H1 (cell line): Measurements from ENCODE around the gene NDUFB8. TPM values are rescaled to one million over a fixed set of nuclear protein-coding genes. Genes with fewer than 3 reads are reported as not detected.

Experiments
- BCL11A ChIP-seq, 2 experiments: IDR thresholded peaks; one replicate each; pipeline ENCODE4 v1.6.1; 2011; ENCODE audit warnings: low read depth in 2 of 2, low read length in 2 of 2, mild to moderate bottlenecking in 2 of 2
- CREB1 ChIP-seq: IDR thresholded peaks from 2 replicates; pipeline ENCODE4 v1.6.1; 2012; ENCODE audit warnings: inconsistent platforms
- POLR2A ChIP-seq, 2 experiments: IDR thresholded peaks; 1 replicate in 1 of 2; 2 replicates in 1 of 2; pipeline ENCODE4 v1.6.1; 2011; ENCODE audit warnings: low read depth in 2 of 2, low read length in 2 of 2, mild to moderate bottlenecking in 2 of 2; ENCODE audit errors: control extremely low read depth in 1 of 2
- TBP ChIP-seq: IDR thresholded peaks from 2 replicates; pipeline ENCODE4 v1.6.1; 2011; ENCODE audit warnings: low read depth, low read length, improper control_type of control experiment
- TCF12 ChIP-seq: IDR thresholded peaks from 2 replicates; pipeline ENCODE4 v1.6.1; 2011; ENCODE audit warnings: low read depth, mild to moderate bottlenecking, low read length
- polyA plus RNA-seq, 7 experiments: library from polyadenylated mRNA; depleted of rRNA in 3 of 7; stranded (reverse) in 5 of 7; unstranded in 2 of 7; fragments of >200 nt in 5 of 7; fragments of 200-250 nt in 2 of 7; gene quantifications; 1 replicate in 5 of 7; 2 replicates in 1 of 7; 4 replicates in 1 of 7; pipeline versions ENCODE4 v1.2.1 to v1.2.3, GENCODE V29; 2011 to 2013; ENCODE audit warnings: missing spikeins in 2 of 7, mixed read lengths in 2 of 7
- total RNA-seq: library from RNA; stranded (reverse); fragmentation: NEBNext Ultra II Directional; extraction: Animal tissue kit (Norgen Biotek cat#: 25700); gene quantifications from 2 replicates; pipeline ENCODE4 v1.2.1, GENCODE V29; 2021
- TF ChIP-seq, protein P1 (sequence below): fragments of 300-600 bp; sonication (generic); IDR thresholded peaks from 2 replicates; pipeline ENCODE4 v1.7.1; 2012; ENCODE audit warnings: low read length, moderate library complexity, mild to moderate bottlenecking, inconsistent platforms; ENCODE audit not compliant: insufficient replicate concordance

NDUFB8 gene
- total and polyA plus RNA-seq, 2 of the 8 experiments (the other 6 are each of a cell fraction or from before 2014, with no cell fraction given): 175 to 455 TPM

DNA sequence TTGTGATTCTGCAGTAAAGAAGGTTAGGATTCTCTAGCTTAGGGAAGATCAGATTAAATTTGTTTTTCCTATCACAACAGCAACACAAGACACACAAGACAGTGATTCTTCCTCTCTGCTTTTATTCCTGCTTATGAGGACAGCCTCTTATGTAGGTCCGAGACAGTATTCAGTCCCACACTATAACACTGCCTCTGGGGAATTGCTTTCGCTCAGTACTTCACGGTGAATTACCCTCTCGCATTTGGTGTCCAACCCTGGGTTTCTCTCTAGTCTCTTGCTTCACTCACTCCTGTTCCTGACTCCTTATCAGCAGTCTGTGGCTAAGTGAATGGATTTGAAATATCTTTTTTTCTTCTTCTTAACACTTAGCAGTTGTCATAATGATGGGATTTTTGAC lies 7.8 kb upstream of the NDUFB8 start (continued):
- TF ChIP-seq, protein P1, sequence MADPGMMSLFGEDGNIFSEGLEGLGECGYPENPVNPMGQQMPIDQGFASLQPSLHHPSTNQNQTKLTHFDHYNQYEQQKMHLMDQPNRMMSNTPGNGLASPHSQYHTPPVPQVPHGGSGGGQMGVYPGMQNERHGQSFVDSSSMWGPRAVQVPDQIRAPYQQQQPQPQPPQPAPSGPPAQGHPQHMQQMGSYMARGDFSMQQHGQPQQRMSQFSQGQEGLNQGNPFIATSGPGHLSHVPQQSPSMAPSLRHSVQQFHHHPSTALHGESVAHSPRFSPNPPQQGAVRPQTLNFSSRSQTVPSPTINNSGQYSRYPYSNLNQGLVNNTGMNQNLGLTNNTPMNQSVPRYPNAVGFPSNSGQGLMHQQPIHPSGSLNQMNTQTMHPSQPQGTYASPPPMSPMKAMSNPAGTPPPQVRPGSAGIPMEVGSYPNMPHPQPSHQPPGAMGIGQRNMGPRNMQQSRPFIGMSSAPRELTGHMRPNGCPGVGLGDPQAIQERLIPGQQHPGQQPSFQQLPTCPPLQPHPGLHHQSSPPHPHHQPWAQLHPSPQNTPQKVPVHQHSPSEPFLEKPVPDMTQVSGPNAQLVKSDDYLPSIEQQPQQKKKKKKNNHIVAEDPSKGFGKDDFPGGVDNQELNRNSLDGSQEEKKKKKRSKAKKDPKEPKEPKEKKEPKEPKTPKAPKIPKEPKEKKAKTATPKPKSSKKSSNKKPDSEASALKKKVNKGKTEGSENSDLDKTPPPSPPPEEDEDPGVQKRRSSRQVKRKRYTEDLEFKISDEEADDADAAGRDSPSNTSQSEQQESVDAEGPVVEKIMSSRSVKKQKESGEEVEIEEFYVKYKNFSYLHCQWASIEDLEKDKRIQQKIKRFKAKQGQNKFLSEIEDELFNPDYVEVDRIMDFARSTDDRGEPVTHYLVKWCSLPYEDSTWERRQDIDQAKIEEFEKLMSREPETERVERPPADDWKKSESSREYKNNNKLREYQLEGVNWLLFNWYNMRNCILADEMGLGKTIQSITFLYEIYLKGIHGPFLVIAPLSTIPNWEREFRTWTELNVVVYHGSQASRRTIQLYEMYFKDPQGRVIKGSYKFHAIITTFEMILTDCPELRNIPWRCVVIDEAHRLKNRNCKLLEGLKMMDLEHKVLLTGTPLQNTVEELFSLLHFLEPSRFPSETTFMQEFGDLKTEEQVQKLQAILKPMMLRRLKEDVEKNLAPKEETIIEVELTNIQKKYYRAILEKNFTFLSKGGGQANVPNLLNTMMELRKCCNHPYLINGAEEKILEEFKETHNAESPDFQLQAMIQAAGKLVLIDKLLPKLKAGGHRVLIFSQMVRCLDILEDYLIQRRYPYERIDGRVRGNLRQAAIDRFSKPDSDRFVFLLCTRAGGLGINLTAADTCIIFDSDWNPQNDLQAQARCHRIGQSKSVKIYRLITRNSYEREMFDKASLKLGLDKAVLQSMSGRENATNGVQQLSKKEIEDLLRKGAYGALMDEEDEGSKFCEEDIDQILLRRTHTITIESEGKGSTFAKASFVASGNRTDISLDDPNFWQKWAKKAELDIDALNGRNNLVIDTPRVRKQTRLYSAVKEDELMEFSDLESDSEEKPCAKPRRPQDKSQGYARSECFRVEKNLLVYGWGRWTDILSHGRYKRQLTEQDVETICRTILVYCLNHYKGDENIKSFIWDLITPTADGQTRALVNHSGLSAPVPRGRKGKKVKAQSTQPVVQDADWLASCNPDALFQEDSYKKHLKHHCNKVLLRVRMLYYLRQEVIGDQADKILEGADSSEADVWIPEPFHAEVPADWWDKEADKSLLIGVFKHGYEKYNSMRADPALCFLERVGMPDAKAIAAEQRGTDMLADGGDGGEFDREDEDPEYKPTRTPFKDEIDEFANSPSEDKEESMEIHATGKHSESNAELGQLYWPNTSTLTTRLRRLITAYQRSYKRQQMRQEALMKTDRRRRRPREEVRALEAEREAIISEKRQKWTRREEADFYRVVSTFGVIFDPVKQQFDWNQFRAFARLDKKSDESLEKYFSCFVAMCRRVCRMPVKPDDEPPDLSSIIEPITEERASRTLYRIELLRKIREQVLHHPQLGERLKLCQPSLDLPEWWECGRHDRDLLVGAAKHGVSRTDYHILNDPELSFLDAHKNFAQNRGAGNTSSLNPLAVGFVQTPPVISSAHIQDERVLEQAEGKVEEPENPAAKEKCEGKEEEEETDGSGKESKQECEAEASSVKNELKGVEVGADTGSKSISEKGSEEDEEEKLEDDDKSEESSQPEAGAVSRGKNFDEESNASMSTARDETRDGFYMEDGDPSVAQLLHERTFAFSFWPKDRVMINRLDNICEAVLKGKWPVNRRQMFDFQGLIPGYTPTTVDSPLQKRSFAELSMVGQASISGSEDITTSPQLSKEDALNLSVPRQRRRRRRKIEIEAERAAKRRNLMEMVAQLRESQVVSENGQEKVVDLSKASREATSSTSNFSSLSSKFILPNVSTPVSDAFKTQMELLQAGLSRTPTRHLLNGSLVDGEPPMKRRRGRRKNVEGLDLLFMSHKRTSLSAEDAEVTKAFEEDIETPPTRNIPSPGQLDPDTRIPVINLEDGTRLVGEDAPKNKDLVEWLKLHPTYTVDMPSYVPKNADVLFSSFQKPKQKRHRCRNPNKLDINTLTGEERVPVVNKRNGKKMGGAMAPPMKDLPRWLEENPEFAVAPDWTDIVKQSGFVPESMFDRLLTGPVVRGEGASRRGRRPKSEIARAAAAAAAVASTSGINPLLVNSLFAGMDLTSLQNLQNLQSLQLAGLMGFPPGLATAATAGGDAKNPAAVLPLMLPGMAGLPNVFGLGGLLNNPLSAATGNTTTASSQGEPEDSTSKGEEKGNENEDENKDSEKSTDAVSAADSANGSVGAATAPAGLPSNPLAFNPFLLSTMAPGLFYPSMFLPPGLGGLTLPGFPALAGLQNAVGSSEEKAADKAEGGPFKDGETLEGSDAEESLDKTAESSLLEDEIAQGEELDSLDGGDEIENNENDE: no peak
- TF ChIP-seq TBP: no peak
- TF ChIP-seq POLR2A (IDR thresholded peaks at IDR 0.05; ENCODE audit: control extremely low read depth in 1 of 2, low read depth in 2 of 2, low read length in 2 of 2): no peak
- TF ChIP-seq TCF12: no peak
- TF ChIP-seq CREB1: no peak
- TF ChIP-seq BCL11A (IDR thresholded peaks at IDR 0.05; ENCODE audit: low read depth in 2 of 2, low read length in 2 of 2): no peak
